Stomach (tissue), 4 donors: ENCODE measurements around the gene AVL9.

ENCODE experiments used
- POLR2A ChIP-seq, 4 donors: fragments of 450-650 bp; IDR thresholded peaks; one replicate each; pipeline ENCODE4 v1.6.1; 2016; ENCODE audit warnings: antibody characterized with exemption in 4 of 4, control low read depth in 2 of 4, mild to moderate bottlenecking in 1 of 4, moderate library complexity in 1 of 4
- POLR2AphosphoS5 ChIP-seq, 3 donors: sonication (generic); formaldehyde crosslinking; IDR thresholded peaks; one replicate each; pipeline ENCODE4 v1.6.1; 2016; ENCODE audit warnings: antibody characterized with exemption in 3 of 3

- TF ChIP-seq POLR2AphosphoS5 (IDR thresholded peaks at IDR 0.05), result no peak
- no peak for TF ChIP-seq POLR2A (IDR thresholded peaks at IDR 0.05)
Observed at GRCh38 chr7:32479574-32480200, 15.6 kb upstream of the AVL9 start.
